GM18951 (cell line): ENCODE results near the gene VCL.

Source experiments
- POLR2A ChIP-seq: IDR thresholded peaks from 4 replicates; pipeline ENCODE4 v1.6.1; 2011; ENCODE audit warnings: mild to moderate bottlenecking; ENCODE audit not compliant: insufficient read length, insufficient read depth; ENCODE audit errors: extremely low read depth
- in situ Hi-C: fragments of 300-500 bp; cut with MboI; formaldehyde crosslinking; loops from one replicate; pipeline ENCODE4 v1.12.0; 2022; ENCODE audit warnings: low sequenced_read_pairs, mixed read lengths, inconsistent platforms; ENCODE audit not compliant: unreplicated experiment

The VCL gene

DNA sequence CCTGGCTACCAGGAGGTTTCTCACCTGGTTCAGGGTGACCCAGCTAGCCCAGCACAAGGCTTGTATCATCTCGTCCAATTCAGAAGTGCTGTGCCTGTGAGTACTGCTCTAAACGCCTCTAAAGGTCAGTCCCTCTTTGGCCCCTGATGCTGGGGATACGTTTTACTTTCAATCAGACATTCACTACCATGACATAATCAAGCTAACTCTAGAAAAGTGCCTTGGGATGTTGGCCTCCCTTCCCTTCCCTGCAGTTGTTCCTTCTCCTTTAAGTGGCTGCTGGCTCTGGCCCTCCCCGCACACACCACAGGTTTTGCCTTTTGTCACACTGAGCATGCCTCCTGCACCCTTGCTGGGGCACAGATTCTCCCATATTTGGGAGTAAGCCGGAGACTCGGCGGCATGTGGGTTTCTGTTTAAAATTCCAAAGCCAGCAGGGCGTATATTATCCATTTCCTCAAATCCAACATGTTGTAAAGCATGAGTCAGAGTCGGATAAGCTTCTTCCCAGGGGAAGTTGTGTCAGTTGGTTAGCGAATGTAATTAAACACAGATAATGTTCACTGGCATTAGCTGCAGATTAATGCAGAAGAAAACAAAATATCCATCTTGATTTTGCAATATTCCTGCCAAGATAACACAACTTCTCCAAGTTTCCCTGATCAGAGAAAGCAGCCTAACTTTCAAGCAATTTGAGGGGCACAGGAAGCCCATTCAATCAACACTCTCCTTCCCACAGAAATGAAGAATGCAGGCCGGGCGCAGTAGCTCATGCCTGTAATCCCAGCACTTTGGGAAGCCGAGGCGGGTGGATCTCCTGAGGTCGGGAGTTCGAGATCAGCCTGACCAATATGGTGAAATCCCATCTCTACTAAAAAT is 31.8 kb upstream of the VCL start:
- in situ Hi-C loops = no loop called here
- no peak for TF ChIP-seq POLR2A

DNA sequence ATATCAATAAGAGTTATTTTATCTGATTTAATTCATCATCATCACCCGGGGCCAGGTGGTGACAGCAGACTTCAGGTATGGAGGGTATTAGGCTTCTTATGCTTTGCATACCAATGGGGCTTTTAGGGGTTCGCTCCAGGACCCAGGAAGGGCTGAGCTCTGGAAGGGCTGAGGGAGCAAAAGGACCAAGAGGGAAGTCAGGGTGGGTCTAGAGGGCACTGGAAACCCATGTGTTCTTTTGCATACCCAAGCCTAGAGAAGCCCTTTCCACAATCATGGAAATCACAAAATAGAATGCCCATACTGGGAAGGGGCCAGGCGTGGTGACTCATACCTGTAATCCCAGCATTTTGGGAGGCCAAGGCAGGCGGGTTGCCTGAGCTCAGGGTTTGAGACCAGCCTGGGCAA is 30.9 kb upstream of the VCL start:
- TF ChIP-seq POLR2A = no peak
- in situ Hi-C loops = no loop called here

DNA sequence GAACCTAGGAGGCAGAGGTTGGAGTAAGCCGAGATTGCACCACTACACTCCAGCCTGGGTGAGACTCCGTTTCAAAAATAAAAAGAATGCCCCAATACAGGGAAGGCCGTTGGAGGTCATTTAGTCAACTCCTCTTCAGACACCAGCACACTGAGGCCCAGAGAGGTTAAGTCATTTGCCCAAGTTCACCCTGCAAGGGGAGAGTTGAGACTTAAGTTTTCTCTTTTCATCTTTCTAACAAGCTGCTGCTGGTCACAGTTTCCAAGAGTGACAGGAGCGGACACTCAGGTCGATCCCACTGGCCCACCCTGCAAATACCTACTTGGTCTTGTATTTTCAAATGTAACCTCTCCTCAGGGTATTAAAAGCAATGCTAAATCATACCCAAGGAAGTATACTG is 30.4 kb upstream of the VCL start:
- in situ Hi-C loops = no loop called here

DNA sequence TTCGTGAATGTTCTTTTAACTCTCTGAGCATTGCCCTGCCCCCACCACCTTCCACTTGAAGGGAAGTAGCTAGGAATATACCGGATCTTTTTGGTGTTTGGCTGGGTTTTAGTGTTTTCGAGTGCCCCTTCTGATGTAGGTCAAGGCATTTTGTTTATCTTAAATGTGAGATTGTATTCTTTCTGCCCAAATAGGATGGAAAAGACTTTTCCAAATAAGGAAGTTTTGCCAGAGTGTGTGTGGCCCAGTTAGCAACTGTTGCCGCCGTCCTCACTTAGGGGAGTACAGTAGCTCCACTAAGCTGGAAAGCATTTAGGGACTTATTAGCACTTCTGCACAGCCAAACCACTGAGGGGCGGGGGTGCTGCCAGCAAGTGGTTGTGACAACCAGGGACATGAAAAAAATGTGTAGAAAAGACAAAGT is 29.8 kb upstream of the VCL start:
- no peak for TF ChIP-seq POLR2A
- in situ Hi-C loops = no loop called here

More for the DNA sequence above, 30.4 kb upstream of the VCL start:
- no peak for TF ChIP-seq POLR2A

DNA sequence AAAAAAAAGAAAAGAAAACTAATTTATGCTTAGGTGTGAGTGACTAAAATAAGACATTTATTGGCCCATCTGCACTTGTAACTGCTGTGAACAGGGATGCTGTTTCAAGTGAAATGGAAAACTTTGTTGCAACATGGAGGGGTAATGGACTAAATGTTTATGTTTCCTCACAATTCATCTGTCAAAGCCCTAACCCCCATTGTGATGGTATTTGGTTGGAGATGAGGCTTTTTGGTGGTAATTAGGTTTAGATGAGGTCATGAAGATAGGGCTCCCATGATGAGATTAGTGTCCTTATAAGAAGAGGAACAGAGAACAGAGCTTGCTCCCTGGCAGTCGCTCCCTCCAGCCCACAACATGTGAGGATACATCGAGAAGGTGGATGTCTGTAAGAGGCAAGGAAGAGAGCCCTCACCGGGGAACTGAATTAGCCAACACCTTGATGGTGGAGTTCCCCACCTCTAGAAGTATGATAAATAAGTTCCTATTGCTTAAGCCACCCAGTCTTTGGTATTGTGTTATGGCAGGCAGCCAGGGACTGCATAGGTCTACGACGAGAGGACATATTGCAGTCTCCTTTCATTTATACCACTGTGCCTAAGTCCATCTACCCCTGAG is 28.6 kb upstream of the VCL start:
- TF ChIP-seq POLR2A = no peak
- in situ Hi-C loops = no loop called here

DNA sequence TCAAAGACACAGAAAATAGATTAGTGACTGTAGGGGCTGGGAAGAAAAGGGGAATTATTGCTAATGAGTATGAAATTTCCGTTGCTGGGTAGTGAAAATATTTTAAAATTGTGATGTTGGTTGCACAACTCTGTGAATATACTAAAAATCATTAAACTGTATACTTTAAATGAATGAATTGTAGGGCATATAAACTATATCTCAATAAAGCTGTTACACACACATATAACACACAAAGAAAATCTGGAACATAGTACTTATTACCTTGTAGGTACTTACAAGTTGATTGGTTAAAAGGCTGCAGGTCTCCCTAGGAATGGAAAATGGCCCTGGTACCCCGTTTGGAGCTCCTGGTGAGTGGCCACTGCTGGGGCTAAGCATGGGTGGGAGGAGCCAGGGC is 27.1 kb upstream of the VCL start:
- in situ Hi-C loops = no loop called here
- TF ChIP-seq POLR2A = no peak

DNA sequence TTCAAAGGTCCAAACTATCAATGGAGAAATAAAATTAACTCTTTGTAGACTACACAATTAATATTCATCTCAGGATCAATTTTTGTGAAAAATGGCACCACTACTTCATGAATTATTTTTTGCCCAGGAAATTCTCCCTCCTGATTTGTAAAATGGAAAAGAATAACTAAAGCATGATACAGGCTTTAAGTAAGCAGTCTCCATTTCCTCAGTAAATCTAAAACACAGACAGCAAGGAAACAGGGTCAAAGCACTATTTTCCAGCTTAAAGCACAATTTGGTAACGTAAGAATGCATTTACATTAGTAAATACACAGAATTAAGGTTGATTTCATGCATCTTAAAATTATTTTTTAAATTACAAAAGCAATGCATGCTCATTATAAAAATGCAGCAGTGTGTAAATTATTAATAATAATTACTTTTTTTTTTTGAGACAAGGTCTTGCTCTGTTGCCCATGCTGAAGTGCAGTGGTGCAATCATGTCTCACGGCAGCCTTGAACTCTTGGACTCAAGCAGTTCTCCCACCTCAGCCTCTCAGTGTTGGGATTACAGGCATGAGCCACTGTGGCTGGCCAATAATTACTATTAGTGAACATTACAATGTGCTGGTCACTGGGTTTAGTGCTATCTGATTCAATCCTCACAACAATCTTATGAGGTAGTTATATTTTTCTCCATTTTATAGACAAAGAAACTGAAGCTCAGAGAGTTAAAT is 26.1 kb upstream of the VCL start:
- in situ Hi-C loops = no loop called here
- TF ChIP-seq POLR2A = no peak

DNA sequence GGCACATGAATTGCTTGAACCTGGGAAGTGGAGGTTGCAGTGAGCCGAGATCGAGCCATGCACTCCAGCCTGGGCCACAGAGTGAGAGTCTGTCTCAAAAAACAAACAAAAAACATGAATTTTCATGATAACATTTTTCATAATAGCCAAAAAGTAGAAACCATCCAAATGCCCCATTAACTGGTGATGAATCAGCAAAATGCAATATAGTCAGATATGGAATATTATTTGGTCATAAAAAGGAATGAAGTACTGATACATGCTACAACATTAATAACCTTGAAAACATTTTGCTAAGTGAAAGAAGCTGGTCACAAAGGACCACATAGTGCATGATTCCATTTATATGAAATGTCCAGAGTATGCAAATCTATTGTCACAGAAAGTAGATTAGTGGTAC is 24.5 kb upstream of the VCL start:
- in situ Hi-C loops = no loop called here

DNA sequence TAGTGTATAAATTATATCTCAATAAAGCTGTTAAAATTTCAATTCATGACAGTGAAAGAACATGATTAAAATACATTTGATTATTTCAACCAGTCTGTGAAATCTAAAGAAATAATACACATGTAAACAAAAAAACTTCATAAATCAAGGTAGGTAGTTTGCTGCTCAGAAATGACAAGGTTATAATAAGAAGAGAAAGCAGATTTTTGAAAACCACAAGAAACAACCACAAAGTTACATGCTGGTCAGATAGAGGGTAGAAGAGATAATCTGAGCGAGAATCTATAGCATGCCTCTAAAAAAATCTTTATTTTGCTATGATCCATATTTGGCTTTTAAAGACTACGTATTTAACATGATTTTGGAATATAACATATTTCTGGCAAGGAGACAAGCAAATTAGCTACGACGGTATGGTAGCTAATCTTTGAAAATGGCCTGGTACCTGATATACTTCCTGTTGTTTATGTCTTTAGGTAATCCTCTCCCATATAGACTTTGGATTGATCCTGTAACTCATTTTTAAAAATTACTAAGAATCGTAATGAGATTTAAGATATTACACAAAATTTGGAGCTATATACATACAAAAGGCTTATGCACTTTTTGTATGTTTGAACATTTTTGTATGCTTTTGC is 23.5 kb upstream of the VCL start:
- TF ChIP-seq POLR2A = no peak
- in situ Hi-C loops = no loop called here

More for the DNA sequence above, 24.5 kb upstream of the VCL start:
- TF ChIP-seq POLR2A = no peak

DNA sequence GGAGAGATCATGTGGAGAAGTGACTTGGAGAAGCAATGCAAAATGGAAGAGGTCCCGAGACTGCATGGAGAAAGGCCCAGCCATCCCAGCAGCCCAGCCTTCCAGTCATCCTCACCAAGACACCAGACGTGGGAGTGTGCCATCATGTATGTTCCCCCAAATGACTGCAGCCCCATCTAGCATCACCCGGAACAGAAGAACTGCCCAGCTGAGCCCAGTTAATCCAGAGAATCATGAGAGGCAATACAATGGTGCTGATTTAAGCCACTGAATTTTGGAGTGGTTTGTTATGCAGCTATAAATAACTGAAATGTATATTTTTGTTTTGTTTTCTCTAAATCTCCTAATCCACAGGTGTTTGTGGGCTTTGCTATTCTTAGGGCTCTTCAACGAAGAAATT is 22.5 kb upstream of the VCL start:
- in situ Hi-C loops = no loop called here
- no peak for TF ChIP-seq POLR2A

DNA sequence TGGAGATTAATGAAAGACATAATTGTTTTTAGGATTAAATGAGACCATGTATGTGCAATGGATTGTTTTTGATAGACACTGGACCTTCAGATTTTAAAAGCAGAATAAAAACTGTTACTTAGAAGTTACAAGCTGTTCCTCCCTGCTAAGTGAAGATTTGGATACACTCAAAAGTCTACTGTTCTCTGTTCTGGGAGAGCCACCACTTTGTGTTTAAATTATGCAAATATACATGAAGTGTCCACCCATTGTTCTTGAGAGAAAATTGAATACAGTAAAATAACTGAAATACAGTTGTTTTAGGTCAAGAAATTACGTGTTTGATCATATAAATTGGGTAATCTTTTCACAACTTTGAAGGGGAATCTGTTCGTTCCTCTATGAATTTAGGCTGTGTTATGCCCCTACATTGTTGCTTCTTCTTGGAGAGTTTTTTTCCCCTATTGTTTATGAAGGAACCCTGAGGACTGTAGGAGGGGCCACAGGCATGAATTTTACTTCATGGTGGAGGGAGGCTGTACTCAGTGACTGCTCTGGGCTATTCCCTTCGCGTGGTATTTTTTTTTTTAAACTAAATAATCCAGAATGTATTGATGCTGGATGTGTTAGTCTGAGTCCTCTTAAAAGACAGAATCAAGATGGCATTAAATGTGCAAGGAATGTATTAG is 18.6 kb upstream of the VCL start:
- in situ Hi-C loops = no loop called here
- no peak for TF ChIP-seq POLR2A

DNA sequence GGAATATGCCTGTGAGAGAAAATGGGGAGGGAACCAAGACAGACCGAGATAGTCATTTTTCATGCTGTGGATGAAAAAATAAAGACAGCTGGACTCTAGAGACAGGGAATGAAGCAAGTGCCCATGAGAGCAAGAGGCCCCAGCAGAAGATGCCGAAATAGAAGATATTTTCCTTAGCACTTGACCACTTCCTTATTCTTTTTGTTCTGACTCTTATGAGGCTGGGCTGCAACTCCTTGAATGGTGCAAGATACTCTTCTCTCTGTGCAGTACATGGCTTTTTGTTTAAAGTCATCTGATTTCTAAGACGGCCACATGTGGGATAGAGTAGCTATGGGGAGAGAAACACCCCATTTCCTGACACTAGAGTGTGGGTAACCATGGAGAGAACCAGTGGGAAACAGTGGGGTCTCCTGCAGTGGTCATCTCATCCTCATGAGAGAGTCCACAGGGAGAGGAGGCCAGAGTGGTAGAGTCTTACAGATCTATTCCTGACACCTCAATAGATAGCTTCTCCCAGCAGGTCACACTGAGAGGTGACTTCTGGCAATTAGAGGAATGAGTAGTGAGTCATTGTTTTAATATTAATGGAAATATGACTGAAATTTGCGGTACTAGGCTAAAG is 18.0 kb upstream of the VCL start:
- TF ChIP-seq POLR2A = no peak
- in situ Hi-C loops = no loop called here
